B cell (primary cell): Measurements from ENCODE around the gene TMC1. TPM values are rescaled to one million over a fixed set of nuclear protein-coding genes. Genes with fewer than 3 reads are reported as not detected.

ENCODE experiments used
- ATAC-seq: fragments of 200-7000 bp; cut with Tn5 transposase; one replicate; pipeline ENCODE4 v1.10.0; 2021; ENCODE audit warnings: low read depth, mild to moderate bottlenecking, moderate number of reproducible peaks, moderate library complexity
- CTCF ChIA-PET: fragments of 350-600 bp; sonication (Branson Sonifier 250); formaldehyde crosslinking; loops from one replicate; lab custom pipeline; 2021; ENCODE audit warnings: antibody characterized with exemption, inconsistent platforms; lab: Charles Lee
- POLR2A ChIA-PET: fragments of 350-600 bp; sonication (Branson Sonifier 250); formaldehyde crosslinking; loops from one replicate; lab custom pipeline; 2021; ENCODE audit warnings: antibody characterized with exemption; lab: Charles Lee
- DNase-seq: peaks from one replicate; pipeline ENCODE4 v3.0.0; 2013
- H2AFZ ChIP-seq: 2 replicates; pipeline ENCODE4 v1.6.1; 2012; ENCODE audit warnings: mild to moderate bottlenecking, low read depth, low read length; ENCODE audit not compliant: insufficient read depth, poor library complexity, severe bottlenecking
- H3K27ac ChIP-seq, 2 donors: 1 replicate in 1 of 2; 2 replicates in 1 of 2; pipeline ENCODE4 v1.5.1; 2012 to 2013; ENCODE audit warnings: low read length in 2 of 2, mild to moderate bottlenecking in 2 of 2, moderate library complexity in 1 of 2
- H3K27me3 ChIP-seq, 4 experiments: fragments of 200-600 bp in 1 of 4; sonication (generic) in 1 of 4; replicated peaks in 1 of 4; 1 replicate in 2 of 4; 2 replicates in 2 of 4; pipeline versions ENCODE4 v1.6.1 to v1.7.0; 2013 to 2016; ENCODE audit warnings: low read length in 3 of 4, mild to moderate bottlenecking in 2 of 4, mixed read lengths in 1 of 4, moderate library complexity in 1 of 4; ENCODE audit not compliant: insufficient read depth in 4 of 4, control insufficient read depth in 3 of 4; ENCODE audit errors: control extremely low read depth in 1 of 4
- H3K36me3 ChIP-seq, 2 experiments: replicated peaks in 1 of 2; 1 replicate in 1 of 2; 2 replicates in 1 of 2; pipeline versions ENCODE4 v1.6.1 to v1.7.1; 2013; ENCODE audit warnings: low read length in 1 of 2; ENCODE audit not compliant: insufficient read depth in 2 of 2, control insufficient read depth in 1 of 2; ENCODE audit errors: control extremely low read depth in 1 of 2, extremely low read depth in 1 of 2
- H3K4me1 ChIP-seq, 2 donors: fragments of 200-600 bp in 1 of 2; sonication (generic) in 1 of 2; 1 replicate in 1 of 2; 2 replicates in 1 of 2; pipeline versions ENCODE4 v1.5.1 to v1.6.1; 2013 to 2017; ENCODE audit warnings: low read length in 2 of 2; ENCODE audit not compliant: control insufficient read depth in 2 of 2, insufficient read depth in 2 of 2
- H3K4me2 ChIP-seq: replicated peaks from 2 replicates; pipeline ENCODE3; 2012; ENCODE audit warnings: mild to moderate bottlenecking, low read depth, low read length; ENCODE audit not compliant: poor library complexity, severe bottlenecking
- H3K4me3 ChIP-seq, 5 experiments: fragments of 200-600 bp in 1 of 5; sonication (generic) in 1 of 5; 1 replicate in 3 of 5; 2 replicates in 2 of 5; pipeline versions ENCODE4 v1.5.1 to v1.7.0; 2011 to 2016; ENCODE audit warnings: low read length in 4 of 5, mild to moderate bottlenecking in 4 of 5, low read depth in 2 of 5, control low read depth in 1 of 5, moderate library complexity in 1 of 5; ENCODE audit not compliant: insufficient read depth in 1 of 5; ENCODE audit errors: control extremely low read depth in 1 of 5, extremely low read depth in 1 of 5
- H3K79me2 ChIP-seq: fragments of 200-600 bp; sonication (generic); one replicate; pipeline ENCODE4 v1.6.0; 2016; ENCODE audit warnings: low read length; ENCODE audit not compliant: control insufficient read depth, insufficient read depth
- H3K9ac ChIP-seq: fragments of 200-600 bp; sonication (generic); 2 replicates; pipeline ENCODE4 v1.6.1; 2017; ENCODE audit warnings: mild to moderate bottlenecking, low read length, moderate library complexity
- H3K9me3 ChIP-seq, 3 donors: one replicate each; pipeline versions ENCODE4 v1.6.1 to v1.7.1; 2013; ENCODE audit warnings: low read length in 2 of 3; ENCODE audit not compliant: control insufficient read depth in 2 of 3, insufficient read depth in 1 of 3; ENCODE audit errors: control extremely low read depth in 1 of 3
- H4K20me1 ChIP-seq: 2 replicates; pipeline ENCODE4 v1.6.0; 2012; ENCODE audit warnings: mild to moderate bottlenecking, low read length; ENCODE audit not compliant: insufficient read depth, control insufficient read depth, poor library complexity, severe bottlenecking
- H3K27ac Mint-ChIP-seq: one replicate; pipeline ENCODE4 v1.8.0; 2021; ENCODE audit warnings: mixed read lengths
- H3K27me3 Mint-ChIP-seq: one replicate; pipeline ENCODE4 v1.8.0; 2021; ENCODE audit warnings: mixed read lengths
- H3K4me1 Mint-ChIP-seq: one replicate; pipeline ENCODE4 v1.8.0; 2021; ENCODE audit warnings: mixed read lengths
- H3K4me3 Mint-ChIP-seq: one replicate; pipeline ENCODE4 v1.8.0; 2021; ENCODE audit warnings: mixed read lengths
- H3K9me3 Mint-ChIP-seq: one replicate; pipeline ENCODE4 v1.8.0; 2022; ENCODE audit warnings: mixed read lengths; ENCODE audit not compliant: insufficient read depth
- CTCF ChIP-seq: fragments of 200-600 bp; IDR thresholded peaks from one replicate; pipeline ENCODE4 v1.8.0; 2022; ENCODE audit warnings: antibody characterized with exemption, mild to moderate bottlenecking
- EZH2 ChIP-seq: IDR thresholded peaks from 2 replicates; pipeline ENCODE4 v1.6.1; 2012; ENCODE audit warnings: borderline replicate concordance, low read depth, mild to moderate bottlenecking, moderate library complexity, low read length; ENCODE audit not compliant: insufficient read depth, poor library complexity, severe bottlenecking
- WGBS: methylation state at CpG from one replicate; pipeline ENCODE4 v1.1.5; 2013; ENCODE audit warnings: missing lambda C conversion rate; ENCODE audit not compliant: insufficient coverage; 5-methylcytosine and 5-hydroxymethylcytosine counted together
- intact Hi-C: fragments of 100-400 bp; cut with micrococcal nuclease; formaldehyde crosslinking; loops from one replicate; pipeline ENCODE4 v1.10.0; 2022
- polyA plus RNA-seq: library from polyadenylated mRNA; depleted of rRNA; stranded (reverse); fragments of >200 nt; gene quantifications from 2 replicates; pipeline ENCODE4 v1.2.3, GENCODE V29; 2012
- total RNA-seq, 2 donors: library from RNA; stranded (reverse); fragments of 120-200 nt in 1 of 2; gene quantifications; 1 replicate in 1 of 2; 2 replicates in 1 of 2; pipeline versions ENCODE4 v1.2.3 to v1.2.4, GENCODE V29; 2013 to 2022

Gene TMC1
- total and polyA plus RNA-seq, 2 donors (not counting 1 experiment from before 2014, with no cell fraction given) = not detected

GRCh38 chr9:72674961-72675360 is 153.6 kb downstream of the TMC1 start:
- TF ChIP-seq EZH2 = no peak
- no peak for TF ChIP-seq CTCF
- H3K36me3 ChIP-seq = no peaks in the 10 kb centered on the region
- H4K20me1 ChIP-seq = no peaks in the 10 kb centered on the region
- DNase-seq = no peak
- no peak overlapping the region for H2AFZ ChIP-seq
- H3K27me3 ChIP-seq = no peaks in the 10 kb centered on the region
- H3K4me3 ChIP-seq = no peak overlapping the region
- ATAC-seq = no peak
- no peak overlapping the region for H3K27ac Mint-ChIP-seq
- H3K9ac ChIP-seq = no peak overlapping the region
- ChIA-PET CTCF (interaction anchor here (0.9 kb wide), 1 partner anchor 17 kb away, joined by 3 read pairs; no protein-coding TSS in a partner anchor), POLR2A (no interaction called here)
- H3K9me3 Mint-ChIP-seq = no peaks in the 10 kb centered on the region
- H3K9me3 ChIP-seq = no peaks in the 10 kb centered on the region
- no peaks in the 10 kb centered on the region for H3K27me3 Mint-ChIP-seq
- intact Hi-C loops = no loop called here
- no peaks in the 10 kb centered on the region for H3K79me2 ChIP-seq
- 86% methylated on average over 1 of the region's 2 CpGs for WGBS
- no peak overlapping the region for H3K4me2 ChIP-seq
- no peaks in the 10 kb centered on the region for H3K4me1 ChIP-seq
- H3K4me1 Mint-ChIP-seq = no peaks in the 10 kb centered on the region
- H3K27ac ChIP-seq = no peak overlapping the region
- no peak overlapping the region for H3K4me3 Mint-ChIP-seq

GRCh38 chr9:72675586-72675985 is 154.2 kb downstream of the TMC1 start:
- Mint-ChIP-seq H3K4me3 (no peak overlapping the region), H3K27ac (no peak overlapping the region), H3K4me1 (no peaks in the 10 kb centered on the region), H3K9me3 (no peaks in the 10 kb centered on the region), H3K27me3 (no peaks in the 10 kb centered on the region)
- Histone ChIP-seq H3K36me3 (no peaks in the 10 kb centered on the region), H3K27ac (no peak overlapping the region), H3K4me2 (no peak overlapping the region), H4K20me1 (no peaks in the 10 kb centered on the region), H3K4me1 (no peaks in the 10 kb centered on the region), H2AFZ (no peak overlapping the region), H3K9ac (no peak overlapping the region), H3K9me3 (no peaks in the 10 kb centered on the region), H3K4me3 (no peak overlapping the region), H3K79me2 (no peaks in the 10 kb centered on the region), H3K27me3 (no peaks in the 10 kb centered on the region)
- ATAC-seq (no peak), DNase-seq (no peak)
- POLR2A ChIA-PET = interaction anchor here (0.6 kb wide), 1 partner anchor 181 kb away, joined by 3 read pairs; no protein-coding TSS in a partner anchor
- CTCF ChIA-PET = no interaction called here
- no CpG with 5 or more reads among the region's 1 CpG for WGBS
- TF ChIP-seq EZH2 (no peak), CTCF (no peak)
- intact Hi-C loops = no loop called here
